GM18526 (cell line): ENCODE measurements around the gene PARD3B.

Experiments used
- POLR2A ChIP-seq: IDR thresholded peaks from 3 replicates; pipeline ENCODE4 v1.6.1; 2011; ENCODE audit not compliant: insufficient read length; ENCODE audit errors: extremely low read depth

PARD3B gene

GRCh38 chr2:204533629-204534370, 11.5 kb upstream of the PARD3B start:
- TF ChIP-seq POLR2A, result no peak

- TF ChIP-seq POLR2A, result no peak
These were observed 9.9 kb upstream of the PARD3B start for GRCh38 chr2:204535356-204535755.

GRCh38 chr2:204535764-204536163, 9.5 kb upstream of the PARD3B start:
- TF ChIP-seq POLR2A, result no peak

GRCh38 chr2:204538182-204539018, 6.9 kb upstream of the PARD3B start:
- no peak for TF ChIP-seq POLR2A

GRCh38 chr2:204539019-204539385, 6.3 kb upstream of the PARD3B start:
- no peak for TF ChIP-seq POLR2A

- no peak for TF ChIP-seq POLR2A
These were observed 3.6 kb upstream of the PARD3B start for GRCh38 chr2:204541637-204542036.

- TF ChIP-seq POLR2A, result no peak
These were observed 2.2 kb upstream of the PARD3B start for GRCh38 chr2:204542982-204543608.

- TF ChIP-seq POLR2A, result no peak
These were observed 823 bp downstream of the PARD3B start for GRCh38 chr2:204545861-204546735.

- TF ChIP-seq POLR2A, result no peak
These were observed 5.7 kb downstream of the PARD3B start for GRCh38 chr2:204550751-204551511.

GRCh38 chr2:204551512-204551863, 6.2 kb downstream of the PARD3B start:
- no peak for TF ChIP-seq POLR2A

GRCh38 chr2:204557604-204558003, 12.3 kb downstream of the PARD3B start:
- no peak for TF ChIP-seq POLR2A

- TF ChIP-seq POLR2A, result no peak
These were observed 15.6 kb downstream of the PARD3B start for GRCh38 chr2:204560902-204561301.

GRCh38 chr2:204561771-204562170, 16.5 kb downstream of the PARD3B start:
- no peak for TF ChIP-seq POLR2A

GRCh38 chr2:204566439-204566838, 21.2 kb downstream of the PARD3B start:
- TF ChIP-seq POLR2A, result no peak
